IMR-90 (cell line): ENCODE data around the gene ABHD6. TPM values are rescaled to one million over a fixed set of nuclear protein-coding genes. Genes with fewer than 3 reads are reported as not detected.

Source experiments
- ATAC-seq: fragments of 200-7000 bp; cut with Tn5 transposase; 2 replicates; pipeline ENCODE4 v1.9.1; 2020; ENCODE audit warnings: low read depth, mild to moderate bottlenecking, moderate library complexity
- BruUV-seq: library from RNA; stranded (reverse); fragments of 400-500 nt; replicated peaks from 2 replicates; lab custom pipeline; 2021; lab: Mats Ljungman, UMichigan
- CTCF ChIA-PET: fragments of 300-600 bp; formaldehyde crosslinking; extraction: SDS; loops from one replicate; lab custom pipeline; 2021; ENCODE audit warnings: antibody characterized with exemption; lab: Yijun Ruan, JAX
- POLR2A ChIA-PET: fragments of 300-600 bp; sonication (Branson Sonifier 250); formaldehyde crosslinking; loops from one replicate; lab custom pipeline; 2022; ENCODE audit warnings: antibody characterized with exemption; ENCODE audit not compliant: unreplicated experiment; lab: Charles Lee
- DNase-seq: peaks from one replicate; pipeline ENCODE4 v3.0.0; 2013
- H2AFZ ChIP-seq: replicated peaks from 2 replicates; pipeline ENCODE3; 2013; ENCODE audit warnings: low read length, mild to moderate bottlenecking; ENCODE audit not compliant: poor library complexity
- H2AK5ac ChIP-seq: 2 replicates; pipeline ENCODE4 v1.6.1; 2013; ENCODE audit warnings: low read depth, low read length, inconsistent platforms
- H2AK9ac ChIP-seq: replicated peaks from 2 replicates; pipeline ENCODE3; 2013; ENCODE audit warnings: mild to moderate bottlenecking, low read depth, low read length, moderate library complexity; ENCODE audit not compliant: poor library complexity
- H2BK120ac ChIP-seq: 2 replicates; pipeline ENCODE4 v1.6.1; 2013; ENCODE audit warnings: low read depth, low read length, inconsistent platforms
- H2BK15ac ChIP-seq: 3 replicates; pipeline ENCODE4 v1.6.1; 2013; ENCODE audit warnings: low read depth, low read length, inconsistent platforms
- H2BK20ac ChIP-seq: 2 replicates; pipeline ENCODE4 v1.6.1; 2013; ENCODE audit warnings: low read depth, mild to moderate bottlenecking, inconsistent platforms, low read length, moderate library complexity
- H2BK5ac ChIP-seq: 2 replicates; pipeline ENCODE4 v1.6.1; 2013; ENCODE audit warnings: mild to moderate bottlenecking, low read depth, low read length, inconsistent platforms; ENCODE audit not compliant: poor library complexity, severe bottlenecking
- H3K14ac ChIP-seq: replicated peaks from 2 replicates; pipeline ENCODE4 v1.6.1; 2013; ENCODE audit warnings: low read depth, low read length, inconsistent platforms
- H3K18ac ChIP-seq: 2 replicates; pipeline ENCODE4 v1.6.1; 2013; ENCODE audit warnings: low read depth, low read length, control low read depth
- H3K23ac ChIP-seq: 2 replicates; pipeline ENCODE4 v1.6.1; 2013; ENCODE audit warnings: low read depth, low read length, inconsistent platforms
- H3K27ac ChIP-seq: 2 replicates; pipeline ENCODE4 v1.5.1; 2013; ENCODE audit warnings: mild to moderate bottlenecking, control low read depth, low read length; ENCODE audit not compliant: insufficient read depth
- H3K27me3 ChIP-seq: 2 replicates; pipeline ENCODE4 v1.6.1; 2013; ENCODE audit warnings: low read length; ENCODE audit not compliant: control insufficient read depth, insufficient read depth
- H3K36me3 ChIP-seq: 2 replicates; pipeline ENCODE4 v1.6.1; 2013; ENCODE audit warnings: low read length, mixed read lengths; ENCODE audit not compliant: control insufficient read depth, insufficient read depth
- H3K4ac ChIP-seq: 2 replicates; pipeline ENCODE4 v1.6.1; 2013; ENCODE audit warnings: low read depth, low read length, inconsistent platforms
- H3K4me1 ChIP-seq: 2 replicates; pipeline ENCODE4 v1.6.1; 2013; ENCODE audit warnings: low read length, mixed read lengths; ENCODE audit not compliant: control insufficient read depth, insufficient read depth
- H3K4me2 ChIP-seq: 2 replicates; pipeline ENCODE4 v1.6.1; 2013; ENCODE audit warnings: low read depth, mild to moderate bottlenecking, control low read depth, low read length, moderate library complexity
- H3K4me3 ChIP-seq: 2 replicates; pipeline ENCODE4 v1.5.1; 2013; ENCODE audit warnings: low read depth, mild to moderate bottlenecking, control low read depth, low read length, moderate library complexity; ENCODE audit not compliant: insufficient read depth
- H3K56ac ChIP-seq: 2 replicates; pipeline ENCODE4 v1.6.1; 2013; ENCODE audit warnings: low read length, inconsistent platforms; ENCODE audit not compliant: insufficient read depth; ENCODE audit errors: extremely low read depth
- H3K79me1 ChIP-seq, 2 experiments: 2 replicates each; pipeline ENCODE4 v1.6.1; 2013; ENCODE audit warnings: low read length in 2 of 2, inconsistent platforms in 1 of 2, low read depth in 1 of 2
- H3K9ac ChIP-seq: 2 replicates; pipeline ENCODE4 v1.6.1; 2013; ENCODE audit warnings: low read depth, low read length, control low read depth
- H3K9me1 ChIP-seq: 2 replicates; pipeline ENCODE4 v1.6.1; 2013; ENCODE audit warnings: low read length, inconsistent platforms; ENCODE audit not compliant: insufficient read depth
- H3K9me3 ChIP-seq: 2 replicates; pipeline ENCODE4 v1.6.1; 2013; ENCODE audit warnings: low read length; ENCODE audit not compliant: control insufficient read depth, insufficient read depth
- H4K20me1 ChIP-seq: 2 replicates; pipeline ENCODE4 v1.6.1; 2013; ENCODE audit warnings: low read length, inconsistent platforms; ENCODE audit not compliant: insufficient read depth
- H4K5ac ChIP-seq: 2 replicates; pipeline ENCODE4 v1.6.1; 2013; ENCODE audit warnings: mild to moderate bottlenecking, low read depth, low read length, control low read depth
- H4K8ac ChIP-seq, 2 experiments: 2 replicates each; pipeline ENCODE4 v1.6.1; 2013; ENCODE audit warnings: low read depth in 2 of 2, low read length in 2 of 2, control low read depth in 1 of 2, inconsistent platforms in 1 of 2
- H4K91ac ChIP-seq: 2 replicates; pipeline ENCODE4 v1.6.1; 2013; ENCODE audit warnings: low read depth, low read length, inconsistent platforms; ENCODE audit not compliant: insufficient read depth
- BHLHE40 ChIP-seq: fragments of 150-350 bp; IDR thresholded peaks from 2 replicates; pipeline ENCODE4 v1.6.1; 2016; ENCODE audit warnings: mild to moderate bottlenecking, low read depth, low read length
- CEBPB ChIP-seq: IDR thresholded peaks from 2 replicates; pipeline ENCODE4 v1.6.1; 2012; ENCODE audit warnings: low read depth, low read length, improper control_type of control experiment
- CTCF ChIP-seq: conservative IDR thresholded peaks from 2 replicates; pipeline ENCODE4 v1.5.1; 2012; ENCODE audit warnings: mild to moderate bottlenecking, low read depth, low read length, improper control_type of control experiment
- ELK1 ChIP-seq: fragments of 150-350 bp; IDR thresholded peaks from 2 replicates; pipeline ENCODE4 v1.6.1; 2016; ENCODE audit warnings: low read depth, mild to moderate bottlenecking, low read length, moderate library complexity, borderline replicate concordance
- FOS ChIP-seq: fragments of 150-350 bp; IDR thresholded peaks from 2 replicates; pipeline ENCODE4 v1.6.1; 2016; ENCODE audit warnings: low read depth, low read length
- MAFK ChIP-seq: IDR thresholded peaks from 2 replicates; pipeline ENCODE4 v1.6.1; 2012; ENCODE audit warnings: low read depth, low read length, improper control_type of control experiment
- MAZ ChIP-seq: IDR thresholded peaks from 2 replicates; pipeline ENCODE4 v1.6.1; 2012; ENCODE audit warnings: low read depth, mild to moderate bottlenecking, low read length, improper control_type of control experiment, moderate library complexity, borderline replicate concordance
- MXI1 ChIP-seq: IDR thresholded peaks from 2 replicates; pipeline ENCODE4 v1.6.1; 2012; ENCODE audit warnings: low read depth, mild to moderate bottlenecking, low read length, moderate library complexity, borderline replicate concordance
- NFE2L2 ChIP-seq: fragments of 150-350 bp; IDR thresholded peaks from 2 replicates; pipeline ENCODE4 v1.6.1; 2016; ENCODE audit warnings: low read depth, mild to moderate bottlenecking, low read length
- POLR2A ChIP-seq: IDR thresholded peaks from 2 replicates; pipeline ENCODE4 v1.6.1; 2012; ENCODE audit warnings: mild to moderate bottlenecking, low read depth, low read length
- RAD21 ChIP-seq: IDR thresholded peaks from 2 replicates; pipeline ENCODE4 v1.6.1; 2012; ENCODE audit warnings: low read length, improper control_type of control experiment
- RCOR1 ChIP-seq: IDR thresholded peaks from 2 replicates; pipeline ENCODE4 v1.6.1; 2012; ENCODE audit warnings: mild to moderate bottlenecking, low read length, improper control_type of control experiment; ENCODE audit not compliant: insufficient replicate concordance
- RFX5 ChIP-seq: IDR thresholded peaks from 2 replicates; pipeline ENCODE4 v1.8.0; 2012; ENCODE audit warnings: low read depth, mild to moderate bottlenecking, low read length, moderate library complexity
- USF2 ChIP-seq: fragments of 150-350 bp; IDR thresholded peaks from 2 replicates; pipeline ENCODE4 v1.6.1; 2017; ENCODE audit warnings: mild to moderate bottlenecking, antibody characterized with exemption, low read length, low read depth
- WGBS, 2 experiments: methylation state at CpG; one replicate each; pipeline versions ENCODE4 v1.1.5 to v1.1.7; 2013; ENCODE audit warnings: missing lambda C conversion rate in 2 of 2; ENCODE audit not compliant: insufficient read length in 1 of 2; ENCODE audit errors: extremely low coverage in 2 of 2; 5-methylcytosine and 5-hydroxymethylcytosine counted together
- dilution Hi-C: fragments of 300-500 bp; cut with HindIII; formaldehyde crosslinking; loops from one replicate; pipeline ENCODE4 v1.14.3; 2018; ENCODE audit warnings: low sequenced_read_pairs; ENCODE audit not compliant: unreplicated experiment
- in situ Hi-C: fragments of 300-500 bp; cut with MboI; formaldehyde crosslinking; loops from 3 replicates; pipeline ENCODE4 v1.14.3; 2019; ENCODE audit warnings: low sequenced_read_pairs, inconsistent platforms, mixed read lengths
- intact Hi-C: fragments of 100-400 bp; cut with micrococcal nuclease; formaldehyde crosslinking; loops from 2 replicates; pipeline ENCODE4 v1.10.0; 2022
- polyA plus RNA-seq, 3 experiments: library from polyadenylated mRNA; depleted of rRNA; stranded (reverse); fragments of >200 nt; gene quantifications; 2 replicates each; pipeline ENCODE4 v1.2.3, GENCODE V29; 2012; ENCODE audit warnings: low replicate concordance in 1 of 3
- total RNA-seq: library from RNA; depleted of rRNA; stranded (reverse); fragments of >200 nt; gene quantifications from 2 replicates; pipeline ENCODE4 v1.2.3, GENCODE V29; 2012

Gene ABHD6
- total and polyA plus RNA-seq, 2 of the 4 experiments (the other 2 are of a cell fraction): 5.0 to 5.6 TPM

- Histone ChIP-seq H3K4me1 (peaks cover 3% of the 10 kb centered on the region; the same call in 1 of the 2 replicates), H3K9me1 (no peaks in the 10 kb centered on the region), H2AK5ac (no peak overlapping the region), H3K27ac (no peak overlapping the region), H4K5ac (no peak overlapping the region), H3K56ac (no peak overlapping the region), H3K4me3 (no peak overlapping the region), H3K23ac (no peak overlapping the region), H4K20me1 (peaks cover 12% of the 10 kb centered on the region), H2BK120ac (no peak overlapping the region), H4K91ac (no peak overlapping the region), H3K4me2 (no peak overlapping the region), H3K14ac (no peak overlapping the region), H3K79me1 (peaks cover 30 to 46% of the 10 kb centered on the region in 2 experiments), H3K18ac (no peak overlapping the region), H2BK5ac (no peak overlapping the region), H2BK15ac (no peak overlapping the region), H2AK9ac (no peak overlapping the region), H3K4ac (no peak overlapping the region), H3K27me3 (no peaks in the 10 kb centered on the region), H3K9ac (no peak overlapping the region), H2BK20ac (no peak overlapping the region), H3K36me3 (no peaks in the 10 kb centered on the region; the same call in 1 of the 2 replicates), H4K8ac (no peak overlapping the region), H2AFZ (no peak overlapping the region), H3K9me3 (no peaks in the 10 kb centered on the region)
- no CpG with 5 or more reads among the region's 1 CpG for WGBS, 2 experiments
- dilution Hi-C loops: no loop called here
- DNase-seq: no peak
- in situ Hi-C loops: no loop called here
- no peak for ATAC-seq
- CTCF ChIA-PET: interaction anchor here (1.0 kb wide), 1 partner anchor 25 kb away, joined by 3 read pairs; no protein-coding TSS in a partner anchor
- BruUV-seq: no TSS peak
- TF ChIP-seq CEBPB (no peak), MAFK (no peak), FOS (no peak), RCOR1 (no peak), CTCF (no peak), ELK1 (no peak), MXI1 (no peak), NFE2L2 (no peak), USF2 (no peak), RFX5 (no peak), BHLHE40 (no peak), MAZ (no peak), POLR2A (no peak), RAD21 (no peak)
- intact Hi-C loops: no loop called here
- POLR2A ChIA-PET: no interaction called here
Measured at GRCh38 chr3:58242340-58242739, 4.7 kb downstream of the ABHD6 start.
